ENCODE results near the gene ZNF880. TPM values are rescaled to one million over a fixed set of nuclear protein-coding genes. Genes with fewer than 3 reads are reported as not detected.

ZNF880 gene
- 15.6 and 19.9 TPM in 2 replicates for polyA plus RNA-seq (2011; rRNA removed)
- polyA minus RNA-seq (2011; rRNA and poly(A)+ RNA removed) = 15.9 and 17.0 TPM in 2 replicates

- H3K27ac ChIP-seq (ENCODE audit: low read depth, low read length) = peak within 1 kb of the TSS; percentile 100
- ChIA-PET POLR2A (interaction anchor here (0.7 kb wide), 1 partner anchor 26 kb away, joined by 3 read pairs; no protein-coding TSS in a partner anchor), CTCF (no interaction called here)
- peak within 1 kb of the TSS; percentile 85 for H3K4me3 ChIP-seq (ENCODE audit: low read depth, low read length)
- DNase-seq (ENCODE audit: low read depth, low spot score) = peak; percentile 80
- no peak for TF ChIP-seq CTCF (IDR thresholded peaks at IDR 0.05; ENCODE audit: low read depth, low read length)
- peaks cover 68% of the 10 kb centered on the region for H3K9me3 ChIP-seq (ENCODE audit: control insufficient read depth, insufficient read depth, low read length)
- no peaks in the 10 kb centered on the region for H3K27me3 ChIP-seq (ENCODE audit: control insufficient read depth, insufficient read depth, low read length)
Measured at GRCh38 chr19:52369559-52370340, at the start of gene ZNF880. ZNF880 (plus strand) TSS chr19:52369923; CDS start chr19:52369966, 43 bp downstream.

GRCh38 chr19:52322429-52322828, 47.3 kb upstream of the ZNF880 start:
- Histone ChIP-seq H3K4me3 (ENCODE audit: low read depth, low read length) (no peak overlapping the region), H3K27ac (ENCODE audit: low read depth, low read length) (no peak overlapping the region), H3K9me3 (ENCODE audit: control insufficient read depth, insufficient read depth, low read length) (peaks cover 38% of the 10 kb centered on the region), H3K27me3 (ENCODE audit: control insufficient read depth, insufficient read depth, low read length) (no peaks in the 10 kb centered on the region)
- POLR2A ChIA-PET = no interaction called here
- CTCF ChIA-PET = no interaction called here
- no peak for TF ChIP-seq CTCF (IDR thresholded peaks at IDR 0.05; ENCODE audit: low read depth, low read length)
- DNase-seq (ENCODE audit: low read depth, low spot score) = no peak

- ChIA-PET POLR2A (no interaction called here), CTCF (no interaction called here)
- H3K9me3 ChIP-seq (ENCODE audit: control insufficient read depth, insufficient read depth, low read length) = peaks cover 57% of the 10 kb centered on the region
- H3K27me3 ChIP-seq (ENCODE audit: control insufficient read depth, insufficient read depth, low read length) = no peaks in the 10 kb centered on the region
- no peak for DNase-seq (ENCODE audit: low read depth, low spot score)
- H3K4me3 ChIP-seq (ENCODE audit: low read depth, low read length) = no peak overlapping the region
- H3K27ac ChIP-seq (ENCODE audit: low read depth, low read length) = no peak overlapping the region
- TF ChIP-seq CTCF (IDR thresholded peaks at IDR 0.05; ENCODE audit: low read depth, low read length) = no peak
Measured at GRCh38 chr19:52331757-52332156, 38.0 kb upstream of the ZNF880 start.

GRCh38 chr19:52335768-52336116, 34.0 kb upstream of the ZNF880 start:
- POLR2A ChIA-PET = interaction anchor here (0.6 kb wide), 1 partner anchor 16 kb away, joined by 3 read pairs; no protein-coding TSS in a partner anchor
- DNase-seq (ENCODE audit: low read depth, low spot score) = no peak
- Histone ChIP-seq H3K9me3 (ENCODE audit: control insufficient read depth, insufficient read depth, low read length) (peaks cover 55% of the 10 kb centered on the region), H3K27me3 (ENCODE audit: control insufficient read depth, insufficient read depth, low read length) (no peaks in the 10 kb centered on the region), H3K27ac (ENCODE audit: low read depth, low read length) (peak overlapping the region; percentile 21), H3K4me3 (ENCODE audit: low read depth, low read length) (peak overlapping the region; percentile 86)
- CTCF ChIA-PET = interaction anchor here (0.9 kb wide), 1 partner anchor 196 kb away, joined by 3 read pairs; the partner anchor contains the start of gene ZNF616
- no peak for TF ChIP-seq CTCF (IDR thresholded peaks at IDR 0.05; ENCODE audit: low read depth, low read length)

GRCh38 chr19:52336117-52336790, 33.5 kb upstream of the ZNF880 start, which contains the start of gene ZNF610:
ZNF610 (plus strand) TSS chr19:52336243; CDS start chr19:52349173, 12,930 bp downstream.
- TF ChIP-seq CTCF (IDR thresholded peaks at IDR 0.05; ENCODE audit: low read depth, low read length) = no peak
- H3K9me3 ChIP-seq (ENCODE audit: control insufficient read depth, insufficient read depth, low read length) = peaks cover 54% of the 10 kb centered on the region
- peak within 1 kb of the TSS; percentile 86 for H3K4me3 ChIP-seq (ENCODE audit: low read depth, low read length)
- H3K27me3 ChIP-seq (ENCODE audit: control insufficient read depth, insufficient read depth, low read length) = no peaks in the 10 kb centered on the region
- ChIA-PET CTCF (interaction anchor here (0.9 kb wide), 1 partner anchor 196 kb away, joined by 3 read pairs; the partner anchor contains the start of gene ZNF616), POLR2A (no interaction called here)
- peak; percentile 69 for DNase-seq (ENCODE audit: low read depth, low spot score)
- peak within 1 kb of the TSS; percentile 92 for H3K27ac ChIP-seq (ENCODE audit: low read depth, low read length)

Measured in AG04450 (cell line).